ENCODE data around the gene ARHGAP30. TPM values are rescaled to one million over a fixed set of nuclear protein-coding genes. Genes with fewer than 3 reads are reported as not detected.

The ARHGAP30 gene
- polyA plus RNA-seq, 1 of the 3 experiments (the other 2 are of a cell fraction) = not detected

- no peaks in the 10 kb centered on the region for H4K20me1 ChIP-seq (ENCODE audit: insufficient read depth)
- H3K27ac ChIP-seq (ENCODE audit: low read depth in 2 of 2, low read length in 1 of 2) = no peak overlapping the region
- H3K4me2 ChIP-seq = no peak overlapping the region
- H3K79me2 ChIP-seq (ENCODE audit: insufficient read depth) = no peaks in the 10 kb centered on the region
- TF ChIP-seq, protein P1, sequence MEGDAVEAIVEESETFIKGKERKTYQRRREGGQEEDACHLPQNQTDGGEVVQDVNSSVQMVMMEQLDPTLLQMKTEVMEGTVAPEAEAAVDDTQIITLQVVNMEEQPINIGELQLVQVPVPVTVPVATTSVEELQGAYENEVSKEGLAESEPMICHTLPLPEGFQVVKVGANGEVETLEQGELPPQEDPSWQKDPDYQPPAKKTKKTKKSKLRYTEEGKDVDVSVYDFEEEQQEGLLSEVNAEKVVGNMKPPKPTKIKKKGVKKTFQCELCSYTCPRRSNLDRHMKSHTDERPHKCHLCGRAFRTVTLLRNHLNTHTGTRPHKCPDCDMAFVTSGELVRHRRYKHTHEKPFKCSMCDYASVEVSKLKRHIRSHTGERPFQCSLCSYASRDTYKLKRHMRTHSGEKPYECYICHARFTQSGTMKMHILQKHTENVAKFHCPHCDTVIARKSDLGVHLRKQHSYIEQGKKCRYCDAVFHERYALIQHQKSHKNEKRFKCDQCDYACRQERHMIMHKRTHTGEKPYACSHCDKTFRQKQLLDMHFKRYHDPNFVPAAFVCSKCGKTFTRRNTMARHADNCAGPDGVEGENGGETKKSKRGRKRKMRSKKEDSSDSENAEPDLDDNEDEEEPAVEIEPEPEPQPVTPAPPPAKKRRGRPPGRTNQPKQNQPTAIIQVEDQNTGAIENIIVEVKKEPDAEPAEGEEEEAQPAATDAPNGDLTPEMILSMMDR (IDR thresholded peaks at IDR 0.05) = peak; percentile 65
- TF ChIP-seq SMC3 (IDR thresholded peaks at IDR 0.05; ENCODE audit: low read depth, low read length) (peak; percentile 58), TCF12 (IDR thresholded peaks at IDR 0.05) (no peak), RAD21 (IDR thresholded peaks at IDR 0.05; ENCODE audit: low read length) (peak; percentile 49)
- WGBS (ENCODE audit: low lambda C conversion rate) = 85% methylated on average over 9 of the region's 9 CpGs
- peak; percentile 76 for DNase-seq
- no peak overlapping the region for H3K9ac ChIP-seq
- H3K4me1 ChIP-seq (ENCODE audit: control insufficient read depth in 1 of 2, insufficient read depth in 2 of 2, low read depth in 1 of 2, low read length in 1 of 2) = no peaks in the 10 kb centered on the region
- CTCF ChIA-PET = interaction anchor here (0.6 to 22.7 kb wide), 13 partner anchors 10 to 310 kb away, joined by 3 to 198 read pairs (median 3); partner anchors contain the start of genes KLHDC9 and TSTD1
- no peaks in the 10 kb centered on the region for H3F3A ChIP-seq (replicated peaks; ENCODE audit: insufficient read depth)
- POLR2A ChIA-PET = no interaction called here
- no peaks in the 10 kb centered on the region for H3K27me3 ChIP-seq (ENCODE audit: insufficient read depth)
- no peaks in the 10 kb centered on the region for H3K9me2 ChIP-seq
- H3K36me3 ChIP-seq (replicated peaks in 1 of 2; ENCODE audit: control insufficient read depth in 1 of 2, insufficient read depth in 2 of 2, low read length in 1 of 2) = no peaks in the 10 kb centered on the region
- H3K9me3 ChIP-seq = no peaks in the 10 kb centered on the region
- H3K4me3 ChIP-seq (ENCODE audit: low read depth in 2 of 2, low read length in 1 of 2) = no peak overlapping the region
- H2AFZ ChIP-seq (ENCODE audit: low read depth) = no peak overlapping the region
These were observed 2.2 kb upstream of the ARHGAP30 start for GRCh38 chr1:161071886-161072371.

- no peak overlapping the region for H3K27ac ChIP-seq (ENCODE audit: low read depth in 2 of 2, low read length in 1 of 2)
- H3K4me2 ChIP-seq = no peak overlapping the region
- ChIA-PET POLR2A (no interaction called here), CTCF (interaction anchor here (0.9 to 22.7 kb wide), 5 partner anchors 11 to 311 kb away, joined by 3 to 198 read pairs (median 4); partner anchors contain the start of genes KLHDC9 and NECTIN4)
- H4K20me1 ChIP-seq (ENCODE audit: insufficient read depth) = no peaks in the 10 kb centered on the region
- H3K27me3 ChIP-seq (ENCODE audit: insufficient read depth) = no peaks in the 10 kb centered on the region
- WGBS (ENCODE audit: low lambda C conversion rate) = 80% methylated on average over 4 of the region's 4 CpGs
- H3K4me3 ChIP-seq (ENCODE audit: low read depth in 2 of 2, low read length in 1 of 2) = no peak overlapping the region
- no peak for DNase-seq
- TF ChIP-seq YY1 (IDR thresholded peaks at IDR 0.05; ENCODE audit: low read depth) (no peak), ZBTB33 (IDR thresholded peaks at IDR 0.05; ENCODE audit: borderline replicate concordance, low read depth) (no peak), FOXJ3 (CRISPR knock-in tag; IDR thresholded peaks at IDR 0.05) (no peak), MXI1 (IDR thresholded peaks at IDR 0.05; ENCODE audit: low read depth, low read length) (no peak), GABPA (IDR thresholded peaks at IDR 0.05; ENCODE audit: low read depth) (no peak), GATA2 (CRISPR knock-in tag; IDR thresholded peaks at IDR 0.05) (no peak), RFX5 (IDR thresholded peaks at IDR 0.05; ENCODE audit: low read length) (no peak), JUND (IDR thresholded peaks at IDR 0.05) (no peak), FOSL2 (IDR thresholded peaks at IDR 0.05; ENCODE audit: borderline replicate concordance, low read depth) (no peak), CHD2 (IDR thresholded peaks at IDR 0.05; ENCODE audit: low read length, partially characterized antibody) (no peak), EZH2phosphoT487 (IDR thresholded peaks at IDR 0.05; ENCODE audit: borderline replicate concordance, low read depth) (no peak), POLR2AphosphoS5 (IDR thresholded peaks at IDR 0.05; ENCODE audit: low read depth, low read length) (no peak)
- H3K9ac ChIP-seq = no peak overlapping the region
- H3K9me3 ChIP-seq = no peaks in the 10 kb centered on the region
- H3K79me2 ChIP-seq (ENCODE audit: insufficient read depth) = no peaks in the 10 kb centered on the region
- H3K36me3 ChIP-seq (replicated peaks in 1 of 2; ENCODE audit: control insufficient read depth in 1 of 2, insufficient read depth in 2 of 2, low read length in 1 of 2) = no peaks in the 10 kb centered on the region
- no peaks in the 10 kb centered on the region for H3F3A ChIP-seq (replicated peaks; ENCODE audit: insufficient read depth)
- no peaks in the 10 kb centered on the region for H3K9me2 ChIP-seq
- no peaks in the 10 kb centered on the region for H3K4me1 ChIP-seq (ENCODE audit: control insufficient read depth in 1 of 2, insufficient read depth in 2 of 2, low read depth in 1 of 2, low read length in 1 of 2)
- H2AFZ ChIP-seq (ENCODE audit: low read depth) = no peak overlapping the region
These were observed 1.1 kb upstream of the ARHGAP30 start for GRCh38 chr1:161070761-161071160.

Measured in SK-N-SH (cell line).